ENCODE results near the gene MRPL20. TPM values are rescaled to one million over a fixed set of nuclear protein-coding genes. Genes with fewer than 3 reads are reported as not detected.
A peak's percentile ranks its signal among the peaks of the same experiment; 100 is the strongest.

Gene MRPL20
- total and polyA plus RNA-seq, 2 donors (not counting 3 experiments of a cell fraction or from before 2014, with no cell fraction given): 134 to 152 TPM

GRCh38 chr1:1434824-1435105 lies 27.7 kb upstream of the MRPL20 start:
- H3K4me2 ChIP-seq (ENCODE audit: insufficient read depth, low read length): no peak overlapping the region
- no peak overlapping the region for H2AFZ ChIP-seq (ENCODE audit: low read depth, low read length)
- H3K4me1 ChIP-seq (ENCODE audit: control insufficient read depth, extremely low read depth, insufficient read depth, low read length): peaks cover 19% of the 10 kb centered on the region
- FAIRE-seq (no peak), DNase-seq (ENCODE audit: low read depth, low spot score) (no peak)
- no peaks in the 10 kb centered on the region for H3K27me3 ChIP-seq (ENCODE audit: control insufficient read depth in 2 of 2, insufficient read depth in 2 of 2, low read length in 2 of 2)
- H3K27ac ChIP-seq (ENCODE audit: insufficient read depth, low read depth, low read length): no peak overlapping the region
- ChIA-PET CTCF (interaction anchor here (2.4 kb wide), 1 partner anchor 32 kb away, joined by 7 read pairs; no protein-coding TSS in a partner anchor), POLR2A (interaction anchor here (0.5 kb wide), 1 partner anchor 216 kb away, joined by 3 read pairs; no protein-coding TSS in a partner anchor)
- no peak overlapping the region for H3K4me3 ChIP-seq (replicated peaks in 1 of 3; ENCODE audit: insufficient read depth in 1 of 3, low read depth in 1 of 3, low read length in 3 of 3)
- intact Hi-C loops (cut with micrococcal nuclease) (no loop called here), dilution Hi-C loops (cut with MboI; ENCODE audit: extremely low pct_ligation_motif_present, low sequenced_read_pairs) (no loop called here)
- TF ChIP-seq EZH2 (IDR thresholded peaks at IDR 0.05; ENCODE audit: borderline replicate concordance, low read depth, low read length, severe bottlenecking) (no peak), GATA2 (IDR thresholded peaks at IDR 0.05; ENCODE audit: insufficient read depth, insufficient read length, low read depth, low read length) (no peak), MAX (IDR thresholded peaks at IDR 0.05; ENCODE audit: insufficient read depth, insufficient read length) (no peak), POLR2A (IDR thresholded peaks at IDR 0.05; ENCODE audit: low read depth, low read length) (no peak), FOS (IDR thresholded peaks at IDR 0.05; ENCODE audit: borderline replicate concordance, insufficient read depth, low read length) (no peak), JUN (IDR thresholded peaks at IDR 0.05; ENCODE audit: borderline replicate concordance, insufficient read depth, insufficient read length, low read depth) (no peak)
- H3K36me3 ChIP-seq (ENCODE audit: control insufficient read depth in 2 of 2, extremely low read depth in 1 of 2, insufficient read depth in 2 of 2, low read length in 2 of 2): no peaks in the 10 kb centered on the region
- no peak overlapping the region for H3K9ac ChIP-seq (replicated peaks; ENCODE audit: extremely low read depth, insufficient read depth, low read length)
- no peaks in the 10 kb centered on the region for H3K79me2 ChIP-seq (ENCODE audit: control insufficient read depth, insufficient read depth, low read length)
- H4K20me1 ChIP-seq (replicated peaks; ENCODE audit: control insufficient read depth, extremely low read depth, insufficient read depth, low read length): no peaks in the 10 kb centered on the region
- BruUV-seq (replicated peaks): no TSS peak
- H3K9me1 ChIP-seq (replicated peaks; ENCODE audit: control insufficient read depth, extremely low read depth, insufficient read depth, low read length): no peaks in the 10 kb centered on the region
- H3K9me3 ChIP-seq (replicated peaks; ENCODE audit: control insufficient read depth, insufficient read depth, low read length): no peaks in the 10 kb centered on the region

- ChIA-PET CTCF (interaction anchor here (0.7 to 2.4 kb wide), 4 partner anchors 27 to 35 kb away, joined by 3 to 7 read pairs (median 4); partner anchors contain the start of genes CCNL2 and MRPL20), POLR2A (interaction anchor here (0.5 kb wide), 1 partner anchor 215 kb away, joined by 3 read pairs; no protein-coding TSS in a partner anchor)
- H3K4me1 ChIP-seq (ENCODE audit: control insufficient read depth, extremely low read depth, insufficient read depth, low read length): peaks cover 19% of the 10 kb centered on the region
- H4K20me1 ChIP-seq (replicated peaks; ENCODE audit: control insufficient read depth, extremely low read depth, insufficient read depth, low read length): no peaks in the 10 kb centered on the region
- no TSS peak for BruUV-seq (replicated peaks)
- FAIRE-seq (no peak), DNase-seq (ENCODE audit: low read depth, low spot score) (no peak)
- H3K9me3 ChIP-seq (replicated peaks; ENCODE audit: control insufficient read depth, insufficient read depth, low read length): no peaks in the 10 kb centered on the region
- H3K27me3 ChIP-seq (ENCODE audit: control insufficient read depth in 2 of 2, insufficient read depth in 2 of 2, low read length in 2 of 2): no peaks in the 10 kb centered on the region
- dilution Hi-C loops (cut with MboI; ENCODE audit: extremely low pct_ligation_motif_present, low sequenced_read_pairs) (no loop called here), intact Hi-C loops (cut with micrococcal nuclease) (no loop called here)
- H3K27ac ChIP-seq (ENCODE audit: insufficient read depth, low read depth, low read length): no peak overlapping the region
- no peak overlapping the region for H3K9ac ChIP-seq (replicated peaks; ENCODE audit: extremely low read depth, insufficient read depth, low read length)
- no peaks in the 10 kb centered on the region for H3K9me1 ChIP-seq (replicated peaks; ENCODE audit: control insufficient read depth, extremely low read depth, insufficient read depth, low read length)
- H2AFZ ChIP-seq (ENCODE audit: low read depth, low read length): peak overlapping the region; percentile 71
- H3K4me2 ChIP-seq (ENCODE audit: insufficient read depth, low read length): no peak overlapping the region
- no peak for TF ChIP-seq POLR2A (IDR thresholded peaks at IDR 0.05; ENCODE audit: low read depth, low read length)
- no peak for TF ChIP-seq POLR2AphosphoS5 (IDR thresholded peaks at IDR 0.05; ENCODE audit: insufficient read depth, low read depth, low read length)
- TF ChIP-seq CTCF (IDR thresholded peaks at IDR 0.05; ENCODE audit: extremely low read depth in 1 of 2, insufficient read depth in 1 of 2, low read depth in 1 of 2, low read length in 2 of 2): no peak
- TF ChIP-seq EZH2 (IDR thresholded peaks at IDR 0.05; ENCODE audit: borderline replicate concordance, low read depth, low read length, severe bottlenecking): no peak
- TF ChIP-seq JUN (IDR thresholded peaks at IDR 0.05; ENCODE audit: borderline replicate concordance, insufficient read depth, insufficient read length, low read depth): no peak
- no peak for TF ChIP-seq MYC (IDR thresholded peaks at IDR 0.05; ENCODE audit: low read depth, low read length)
- no peak for TF ChIP-seq FOS (IDR thresholded peaks at IDR 0.05; ENCODE audit: borderline replicate concordance, insufficient read depth, low read length)
- no peak for TF ChIP-seq MAX (IDR thresholded peaks at IDR 0.05; ENCODE audit: insufficient read depth, insufficient read length)
- TF ChIP-seq GATA2 (IDR thresholded peaks at IDR 0.05; ENCODE audit: insufficient read depth, insufficient read length, low read depth, low read length): no peak
- H3K4me3 ChIP-seq (replicated peaks in 1 of 3; ENCODE audit: insufficient read depth in 1 of 3, low read depth in 1 of 3, low read length in 3 of 3): no peak overlapping the region
- H3K36me3 ChIP-seq (ENCODE audit: control insufficient read depth in 2 of 2, extremely low read depth in 1 of 2, insufficient read depth in 2 of 2, low read length in 2 of 2): no peaks in the 10 kb centered on the region
- no peaks in the 10 kb centered on the region for H3K79me2 ChIP-seq (ENCODE audit: control insufficient read depth, insufficient read depth, low read length)
Observed at GRCh38 chr1:1434131-1434823, 27.2 kb upstream of the MRPL20 start.
